Posterior cingulate gyrus (tissue), 11 donors: Measurements from ENCODE around the gene BHLHA15.

Experiments
- DNase-seq, 10 donors: peaks; one replicate each; pipeline versions ENCODE4 v3.0.0 to v3.0.0-alpha.2; 2020 to 2021; ENCODE audit warnings: mixed read lengths in 3 of 10
- intact Hi-C: fragments of 100-400 bp; cut with DNase I; formaldehyde crosslinking; loops from one replicate; pipeline ENCODE4 v1.15.1; 2023

The BHLHA15 gene

GRCh38 chr7:98235901-98236300 is 24.7 kb downstream of the BHLHA15 start:
- DNase-seq: peak in 2 of 10 donors; percentile 51 to 76
- intact Hi-C loops: no loop called here

- intact Hi-C loops: no loop called here
- peak in 2 of 10 donors; percentile 58 to 80 for DNase-seq
Measured at GRCh38 chr7:98236355-98237185, 25.3 kb downstream of the BHLHA15 start.

DNA sequence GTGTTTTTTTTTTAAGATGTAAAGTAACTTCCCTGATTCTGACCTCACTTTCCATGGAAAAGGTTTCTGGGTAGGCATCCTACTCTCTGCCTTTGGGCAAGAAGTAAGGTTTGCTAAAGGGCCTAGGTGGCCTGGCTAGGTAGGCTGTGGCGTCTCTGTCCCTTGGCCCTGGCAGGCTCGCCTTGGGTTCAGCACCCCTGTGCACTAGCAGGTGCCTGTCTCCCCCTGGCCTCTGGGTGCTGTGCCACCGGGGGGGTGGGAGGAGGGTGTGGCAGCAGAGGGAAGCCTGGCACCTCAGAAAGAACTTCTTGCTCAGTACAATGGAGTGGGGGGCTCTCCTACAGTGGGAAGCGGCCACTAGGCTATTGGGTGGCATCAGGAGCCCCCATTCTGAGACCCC is 26.8 kb downstream of the BHLHA15 start:
- intact Hi-C loops: no loop called here
- DNase-seq: peak in 1 of 10 donors; percentile 46

DNA sequence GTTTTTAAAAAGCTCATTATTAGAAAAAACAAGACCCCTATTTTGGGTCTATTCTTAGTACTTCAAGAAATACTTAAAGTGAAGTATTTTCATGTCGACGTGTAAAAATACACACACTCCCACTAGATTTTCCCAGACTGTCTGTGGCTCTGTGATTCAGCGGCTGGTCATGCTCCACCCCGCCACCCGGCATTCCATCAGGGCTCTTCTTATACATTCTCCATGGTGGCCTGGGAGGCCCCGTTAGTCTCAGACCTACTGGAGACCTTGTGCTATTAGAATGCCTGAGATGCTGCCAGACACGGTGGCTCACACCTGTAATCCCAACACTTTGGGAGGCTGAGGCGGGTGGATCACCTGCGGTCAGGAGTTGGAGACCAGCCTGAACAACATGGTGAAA is 27.7 kb downstream of the BHLHA15 start:
- intact Hi-C loops: no loop called here
- peak in 2 of 10 donors; percentile 55 to 66 for DNase-seq

DNA sequence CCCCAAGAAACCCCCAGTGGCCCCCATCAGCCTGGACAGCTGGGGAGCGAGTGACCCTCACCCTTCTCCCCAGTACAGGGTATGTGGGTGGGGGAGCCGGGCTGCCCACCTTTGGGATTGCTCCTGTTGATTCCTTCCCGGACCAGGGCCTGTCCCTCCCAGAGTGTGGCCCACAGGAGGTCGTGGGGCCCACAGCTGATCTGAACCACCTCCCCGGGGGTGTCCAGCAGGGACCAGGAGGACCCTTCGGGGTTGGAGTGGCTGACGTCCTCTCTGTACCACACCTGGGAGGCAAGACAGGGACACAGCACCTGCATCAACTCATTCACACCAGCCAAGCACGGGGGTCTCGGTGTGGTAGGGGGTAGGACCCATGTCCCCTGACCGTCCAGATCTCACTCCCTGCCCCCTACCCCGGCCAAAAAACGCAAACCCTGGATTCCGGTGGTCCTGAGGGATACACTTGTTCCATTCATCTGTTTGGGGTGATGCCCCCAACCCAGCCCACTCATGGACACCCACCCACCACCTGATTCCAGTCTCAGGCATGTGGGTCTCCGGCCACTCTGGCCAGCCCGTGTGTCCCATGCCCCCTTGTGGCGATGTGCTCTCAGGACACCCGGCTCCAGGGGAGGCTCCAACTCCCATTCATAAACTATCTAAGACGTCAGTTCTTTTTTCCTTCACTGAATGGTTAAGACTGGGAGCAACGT is 29.9 kb downstream of the BHLHA15 start:
- DNase-seq: peak in 8 of 10 donors; percentile 28 to 93 (median 52)
- intact Hi-C loops: loop anchor here (5.0 kb wide), 1 partner anchor 219 kb away; no protein-coding TSS in a partner anchor

DNA sequence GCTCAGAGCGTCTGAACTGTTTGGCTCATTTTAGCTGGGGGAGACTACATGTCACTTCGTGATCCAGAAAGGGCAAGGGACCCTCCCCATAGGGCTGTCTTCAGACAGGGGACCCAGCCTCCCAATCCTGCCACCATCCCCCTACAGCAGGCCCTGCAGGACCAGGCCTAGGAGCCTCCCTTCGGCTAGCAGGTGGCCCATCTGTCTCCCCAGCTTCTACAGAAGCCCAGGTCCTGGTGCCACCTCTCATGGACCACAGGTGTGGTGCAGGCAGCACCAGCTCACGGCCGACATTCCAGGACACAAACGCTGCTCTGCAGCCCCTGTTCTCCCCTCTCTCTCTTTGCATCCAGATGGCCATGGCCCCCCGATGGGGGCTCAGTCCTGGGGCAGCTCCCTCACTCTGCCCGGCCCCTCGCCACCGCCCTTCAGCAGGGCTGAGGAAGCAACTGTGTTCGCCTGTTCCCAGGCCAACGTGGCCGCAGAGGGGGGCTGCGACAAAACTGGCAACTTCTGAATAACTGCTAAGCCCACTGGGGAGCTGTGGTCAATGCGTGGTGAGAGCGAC is 30.5 kb downstream of the BHLHA15 start:
- intact Hi-C loops: loop anchor here (5.0 kb wide), 1 partner anchor 219 kb away; no protein-coding TSS in a partner anchor

DNA sequence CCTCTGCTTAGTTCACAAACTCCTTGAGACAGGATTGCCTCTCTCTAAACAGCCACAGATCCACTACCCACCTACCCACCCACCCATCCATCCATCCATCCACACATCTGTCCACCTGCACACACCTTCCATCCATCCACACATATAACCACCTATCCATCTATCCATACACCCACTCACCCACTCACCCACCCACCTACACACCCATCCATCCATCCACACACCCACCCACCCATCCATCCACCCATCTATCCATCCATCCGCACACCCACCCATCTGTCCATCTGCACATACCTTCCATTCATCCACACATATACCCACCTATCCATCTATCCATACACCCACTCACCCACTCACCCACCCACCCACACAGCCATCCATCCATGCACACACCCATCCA is 31.1 kb downstream of the BHLHA15 start:
- no peak for DNase-seq
- intact Hi-C loops: loop anchor here (5.0 kb wide), 1 partner anchor 220 kb away; no protein-coding TSS in a partner anchor

More for the DNA sequence above, 30.5 kb downstream of the BHLHA15 start:
- peak in 1 of 10 donors; percentile 51 for DNase-seq

GRCh38 chr7:98242934-98243333 is 31.7 kb downstream of the BHLHA15 start:
- DNase-seq: no peak
- intact Hi-C loops: loop anchor here (5.0 kb wide), 1 partner anchor 221 kb away; no protein-coding TSS in a partner anchor

DNA sequence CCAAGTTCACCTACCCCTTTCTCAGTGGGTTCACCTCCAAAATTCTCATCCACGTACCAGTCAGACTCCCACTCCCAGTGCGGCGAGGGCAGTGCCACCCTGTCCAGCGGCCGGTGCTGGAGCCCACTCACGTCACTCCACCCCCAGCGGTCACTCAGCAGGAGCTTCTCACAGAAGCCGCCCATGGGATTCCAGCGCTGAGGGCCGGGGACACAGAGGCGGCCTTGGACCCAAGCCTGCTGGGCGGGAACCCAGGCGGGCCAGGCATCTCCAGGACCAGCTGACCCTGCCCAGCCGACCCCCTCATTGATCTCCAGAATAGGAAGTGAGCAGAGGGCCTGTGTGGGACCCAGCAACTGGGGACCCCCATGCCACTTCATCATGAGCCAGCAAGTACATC is 33.6 kb downstream of the BHLHA15 start:
- intact Hi-C loops: loop anchor here (5.0 kb wide), 1 partner anchor 223 kb away; no protein-coding TSS in a partner anchor
- no peak for DNase-seq

- intact Hi-C loops: no loop called here
- DNase-seq: no peak
Measured at GRCh38 chr7:98248156-98248555, 36.9 kb downstream of the BHLHA15 start.

- intact Hi-C loops: no loop called here
- DNase-seq: no peak
Measured at GRCh38 chr7:98249106-98249505, 37.9 kb downstream of the BHLHA15 start.

DNA sequence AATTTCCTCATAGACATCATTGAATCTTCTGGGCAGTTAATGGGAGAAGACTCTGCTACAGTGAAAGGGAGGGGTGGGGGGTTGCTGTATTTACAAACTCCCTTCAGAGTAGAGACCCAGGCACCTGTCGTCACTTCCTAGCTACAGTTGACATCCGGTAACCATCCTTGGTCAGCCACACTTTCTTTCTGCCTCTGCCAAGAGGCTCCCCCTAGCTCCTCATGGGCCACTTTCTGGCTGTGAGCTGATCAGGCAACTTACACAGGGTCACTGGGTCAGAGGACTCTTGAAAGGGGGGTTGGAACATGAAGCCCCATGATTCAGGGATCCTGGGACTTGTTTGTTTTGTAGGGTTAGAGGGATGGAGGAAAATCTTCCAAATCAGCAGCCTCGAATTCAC is 39.5 kb downstream of the BHLHA15 start:
- no peak for DNase-seq
- intact Hi-C loops: no loop called here

DNA sequence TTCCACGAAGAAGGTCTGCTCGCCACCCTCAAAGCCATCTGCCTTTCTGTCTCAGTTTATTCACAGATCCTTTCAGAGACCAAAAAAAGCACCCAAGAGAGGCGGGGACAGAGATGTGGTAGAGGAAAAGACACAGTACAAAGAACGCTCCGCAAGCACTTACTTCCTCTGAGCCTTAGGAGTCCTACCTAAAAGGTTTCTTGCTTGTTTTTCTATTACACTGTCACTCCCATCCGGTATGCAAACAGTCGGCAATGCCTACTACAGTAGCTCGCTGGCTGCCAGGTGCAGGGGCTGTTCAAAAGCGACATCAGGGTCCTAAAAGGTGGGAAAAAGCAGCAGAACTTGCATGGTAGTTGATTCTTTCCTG is 40.0 kb downstream of the BHLHA15 start:
- intact Hi-C loops: no loop called here
- DNase-seq: no peak

GRCh38 chr7:98251601-98252424 is 40.6 kb downstream of the BHLHA15 start, which contains the start of gene TECPR1:
TSS of gene TECPR1 (minus strand) at chr7:98252232. CDS start at chr7:98246146, 6,086 bp downstream.
- intact Hi-C loops: loop anchor here (2.0 kb wide), 1 partner anchor 29 kb away; the partner anchor contains the start of gene BRI3

GRCh38 chr7:98252425-98253054 is 41.3 kb downstream of the BHLHA15 start:
- DNase-seq: no peak
- intact Hi-C loops: loop anchor here (2.0 kb wide), 1 partner anchor 28 kb away; the partner anchor contains the start of gene BRI3

More at GRCh38 chr7:98251601-98252424, 40.6 kb downstream of the BHLHA15 start, which contains the start of gene TECPR1:
- DNase-seq: peak; percentile 95 to 100 (median 96)

GRCh38 chr7:98254516-98254915 is 43.3 kb downstream of the BHLHA15 start:
- intact Hi-C loops: no loop called here
- DNase-seq: no peak

- intact Hi-C loops: no loop called here
- no peak for DNase-seq
Measured at GRCh38 chr7:98254951-98255610, 43.8 kb downstream of the BHLHA15 start.

GRCh38 chr7:98256431-98256830 is 45.2 kb downstream of the BHLHA15 start:
- intact Hi-C loops: no loop called here
- no peak for DNase-seq

DNA sequence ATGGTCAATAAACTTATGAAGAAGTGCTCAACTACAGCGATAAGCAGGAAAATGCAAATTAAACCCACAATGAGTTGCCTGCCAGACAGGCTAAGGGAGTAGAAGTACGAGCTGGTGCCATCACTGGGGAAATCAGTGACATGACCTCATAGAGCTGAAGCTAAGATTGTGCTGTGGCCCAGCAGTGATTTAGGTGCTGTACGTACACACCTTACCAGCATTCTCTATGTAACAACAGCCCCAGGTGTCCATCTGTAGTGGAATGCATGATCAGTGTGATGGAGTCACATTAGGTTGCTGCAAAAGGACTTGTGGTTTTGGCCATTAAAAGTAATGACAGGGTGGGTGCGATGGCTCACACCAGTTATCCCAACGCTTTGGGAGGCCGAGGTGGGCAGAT is 46.5 kb downstream of the BHLHA15 start:
- no peak for DNase-seq
- intact Hi-C loops: no loop called here
